ENCODE measurements around the gene GALNTL6.

The GALNTL6 gene

DNA sequence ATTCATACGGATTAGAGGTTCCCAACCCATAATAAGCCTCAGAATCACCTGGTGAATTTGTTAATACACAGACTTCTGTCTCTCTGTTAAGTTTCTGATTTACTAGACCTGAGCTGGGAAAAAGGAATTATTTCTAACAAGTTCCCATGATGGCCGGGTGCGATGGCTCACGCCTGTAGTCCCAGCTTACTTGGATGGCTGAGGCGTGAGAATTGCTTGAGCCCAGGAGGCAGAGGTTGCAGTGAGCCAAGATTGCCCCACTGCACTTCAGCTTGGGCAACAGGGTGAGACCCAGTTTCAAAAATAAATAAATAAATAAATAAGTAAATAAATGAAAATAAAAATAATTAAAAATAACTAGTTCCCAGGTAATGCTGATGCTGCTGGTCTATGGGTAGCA, 412.3 kb downstream of the GALNTL6 start:
- DNase-seq: no peak

DNA sequence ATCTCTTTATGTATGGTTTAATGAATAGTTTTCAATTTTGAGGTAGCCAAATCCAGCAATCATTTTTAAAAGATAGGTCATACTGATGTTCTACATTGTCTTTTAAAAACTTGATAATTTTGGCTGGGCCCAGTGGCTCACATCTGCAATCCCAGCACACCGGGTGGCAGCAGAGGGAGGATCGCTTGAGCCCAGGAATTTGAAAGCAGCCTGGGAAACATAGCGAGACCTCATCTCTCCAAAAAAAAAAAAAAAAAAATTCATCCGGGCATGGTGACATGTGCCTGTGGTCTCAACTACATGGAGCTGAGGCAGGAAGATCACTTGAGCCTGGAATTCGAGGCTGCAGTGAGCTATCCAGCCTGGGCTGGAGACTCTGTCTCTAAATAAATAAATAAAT, 419.8 kb downstream of the GALNTL6 start:
- DNase-seq: peak; percentile 1

DNA sequence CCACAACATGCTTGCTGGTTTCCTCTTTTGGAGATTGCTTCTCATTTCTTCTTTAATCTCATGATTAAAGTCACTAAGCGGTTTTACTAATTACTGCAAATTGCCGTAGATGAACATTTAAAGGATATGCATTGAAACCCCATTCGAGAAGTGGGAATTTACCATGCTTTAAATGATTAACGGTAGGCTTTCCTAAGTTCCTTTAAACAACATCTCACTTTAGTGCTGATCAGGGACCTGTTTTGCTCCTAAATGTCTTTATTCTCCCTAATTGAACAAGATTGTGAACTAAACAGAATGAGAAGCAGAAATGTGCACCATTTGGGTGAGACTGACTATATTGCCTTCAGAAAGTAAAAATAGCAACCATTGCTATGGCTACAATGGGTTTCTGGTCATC, 430.3 kb downstream of the GALNTL6 start:
- DNase-seq: no peak

DNA sequence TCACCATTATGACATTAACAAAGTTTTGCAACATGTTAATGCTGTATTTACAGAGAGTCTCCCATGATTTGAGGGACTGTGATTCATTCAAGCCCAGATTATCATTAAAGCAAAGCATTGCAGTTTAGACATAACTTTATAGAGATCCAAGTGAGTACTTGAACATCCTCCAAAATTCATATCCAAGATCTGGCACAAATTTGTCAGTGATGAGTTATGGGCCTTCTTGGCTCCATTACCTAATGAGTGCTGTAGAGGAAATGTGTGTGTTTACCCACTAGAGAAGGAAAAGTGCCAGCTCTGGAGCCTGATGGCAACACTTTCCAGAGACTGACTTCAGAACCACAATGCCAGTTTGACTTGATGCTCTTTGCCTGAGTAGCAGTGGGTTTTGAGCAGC, 432.3 kb downstream of the GALNTL6 start:
- DNase-seq: peak; percentile 5

DNA sequence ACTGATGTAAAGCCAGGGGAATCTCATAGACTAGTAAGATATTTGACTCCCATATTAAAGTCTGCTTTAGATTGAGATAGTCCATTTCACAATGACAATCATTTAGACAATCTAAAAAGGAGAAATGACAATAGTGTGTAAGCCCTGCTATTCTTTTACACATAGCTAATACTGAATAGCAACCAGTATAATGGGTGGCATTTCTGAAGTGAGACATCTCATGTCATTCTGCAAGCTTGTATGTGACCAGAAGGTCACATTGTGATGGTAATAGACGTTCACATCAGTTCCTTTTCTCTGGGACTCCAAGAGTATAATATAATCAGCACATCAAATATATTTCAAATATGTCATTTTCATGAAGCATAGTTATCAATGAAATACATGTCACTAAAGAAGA, 440.2 kb downstream of the GALNTL6 start:
- no peak for DNase-seq

DNA sequence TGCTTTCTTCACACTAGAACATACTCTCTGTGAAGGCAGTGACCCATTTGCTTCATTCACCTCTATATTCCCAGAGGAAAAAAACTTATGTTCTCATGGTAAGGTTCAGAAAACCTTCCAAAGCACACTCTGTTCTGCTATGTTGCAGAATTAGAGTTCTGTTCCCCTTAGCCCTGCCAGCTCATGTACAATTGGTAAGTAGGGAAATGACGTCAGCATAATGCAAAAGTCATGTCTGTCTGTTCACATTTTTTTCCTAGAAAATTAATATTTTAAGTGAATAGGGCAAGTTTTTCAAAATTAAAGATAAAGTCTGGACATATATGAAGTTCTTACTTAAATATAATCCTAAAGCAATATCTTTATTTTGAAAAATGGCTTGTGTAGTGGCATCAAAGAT, 443.6 kb downstream of the GALNTL6 start:
- no peak for DNase-seq

DNA sequence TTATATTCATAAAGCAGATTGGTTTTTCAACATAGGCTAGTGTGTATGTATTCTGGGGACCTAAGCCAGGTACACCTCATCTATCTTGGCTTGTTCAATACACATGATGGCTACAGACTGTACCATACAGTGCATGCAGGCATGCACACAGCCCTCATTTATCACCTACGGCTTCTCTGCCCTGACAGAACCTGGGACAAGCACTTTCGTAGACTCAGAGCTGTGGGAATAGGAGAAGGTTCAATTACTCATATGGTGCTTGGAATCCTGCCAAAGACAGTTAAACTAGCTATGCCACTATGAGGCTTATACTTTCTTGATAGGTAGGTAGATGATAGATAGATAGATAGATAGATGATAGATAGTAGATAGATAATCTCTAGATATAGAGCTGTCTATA, 457.2 kb downstream of the GALNTL6 start:
- DNase-seq: peak; percentile 4

DNA sequence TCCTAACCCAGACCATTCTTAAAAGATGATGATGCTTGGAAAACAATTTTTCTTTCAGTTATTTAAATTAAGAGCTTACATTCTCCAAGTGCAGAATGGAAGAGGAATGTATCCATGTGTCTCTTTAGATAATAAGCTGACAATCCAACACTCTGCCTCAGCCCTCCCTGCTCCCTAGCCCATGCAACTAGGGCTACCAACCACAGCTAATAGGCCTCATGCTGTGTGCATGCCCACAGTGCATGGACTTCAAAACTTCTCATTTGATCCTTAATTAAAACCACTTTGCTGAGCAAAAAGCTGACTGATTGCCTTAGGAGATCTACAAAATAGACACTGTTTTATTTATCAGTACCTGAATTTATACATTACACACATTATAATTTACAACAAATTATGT, 473.9 kb downstream of the GALNTL6 start:
- DNase-seq: peak; percentile 48

DNA sequence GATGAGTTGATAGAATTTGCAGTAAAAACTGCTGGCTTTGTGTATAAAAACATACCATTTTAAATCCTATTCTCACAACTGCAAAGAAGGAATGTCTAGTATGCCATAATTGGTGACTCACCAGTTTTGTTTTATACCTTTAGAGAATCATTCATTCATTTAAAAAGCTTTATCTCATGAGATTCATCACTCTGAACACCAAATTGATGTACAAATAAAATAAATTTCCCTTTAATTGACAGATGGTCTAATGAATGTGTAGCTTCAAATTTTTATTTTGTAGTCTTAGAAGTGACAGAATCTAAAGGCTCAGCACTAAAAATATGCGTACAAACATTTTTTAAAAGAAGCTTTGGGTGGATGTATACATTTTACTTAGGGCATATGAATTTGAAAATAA, 492.5 kb downstream of the GALNTL6 start:
- DNase-seq: no peak

DNA sequence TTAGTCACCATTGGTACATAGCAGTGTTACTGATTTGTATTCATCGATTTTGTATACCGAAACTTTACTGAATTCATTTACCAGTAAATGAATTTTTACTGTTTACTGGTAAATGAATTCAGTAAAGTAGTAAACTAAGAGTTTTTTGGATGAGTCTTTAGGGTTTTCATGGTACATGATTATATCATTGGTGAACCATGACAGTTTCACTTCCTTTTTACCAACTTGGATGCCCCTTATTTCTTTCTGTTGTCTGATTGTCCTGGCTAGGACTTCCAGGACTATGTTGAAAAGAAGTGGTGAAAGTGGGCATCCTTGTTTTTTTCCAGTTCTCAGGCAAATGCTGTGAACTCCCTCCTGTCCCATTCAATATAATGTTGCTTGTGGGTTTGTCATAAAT, 494.9 kb downstream of the GALNTL6 start:
- no peak for DNase-seq

DNA sequence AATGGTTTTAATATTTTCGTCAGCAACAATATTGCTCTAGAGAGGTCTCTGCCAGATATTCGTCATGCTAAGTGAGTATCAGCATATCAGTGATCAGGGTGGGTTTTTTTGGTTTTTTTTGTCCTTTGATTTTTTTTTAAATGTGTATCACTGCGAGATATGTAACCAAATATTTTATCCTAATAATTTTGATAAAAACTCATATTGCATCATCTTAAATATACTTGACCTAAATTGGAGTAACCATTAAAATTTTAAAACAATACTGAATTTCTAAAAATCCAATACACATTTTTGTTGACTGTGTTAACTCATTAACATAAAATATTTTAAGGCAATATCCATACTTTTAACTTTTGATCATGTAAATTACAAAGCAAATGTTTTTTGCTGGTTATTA, 498.5 kb downstream of the GALNTL6 start:
- no peak for DNase-seq

DNA sequence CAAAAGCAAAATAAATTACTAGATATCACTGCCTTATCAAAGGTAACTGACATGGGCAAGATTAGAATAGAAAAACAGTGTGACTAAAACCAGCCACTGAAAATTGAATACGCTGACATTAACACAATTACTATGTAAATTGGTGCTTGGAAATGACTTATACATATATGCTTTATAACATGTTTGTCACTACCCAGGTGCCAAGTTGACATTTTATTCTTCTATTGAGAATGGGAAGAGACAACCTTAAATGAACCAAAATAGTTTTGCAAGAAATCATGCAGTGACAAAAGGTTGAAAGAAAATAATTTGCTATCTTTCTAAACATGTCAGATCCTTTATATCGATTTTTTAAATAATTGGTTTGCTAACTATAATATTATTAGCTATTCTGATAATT, 510.1 kb downstream of the GALNTL6 start:
- DNase-seq: no peak

DNA sequence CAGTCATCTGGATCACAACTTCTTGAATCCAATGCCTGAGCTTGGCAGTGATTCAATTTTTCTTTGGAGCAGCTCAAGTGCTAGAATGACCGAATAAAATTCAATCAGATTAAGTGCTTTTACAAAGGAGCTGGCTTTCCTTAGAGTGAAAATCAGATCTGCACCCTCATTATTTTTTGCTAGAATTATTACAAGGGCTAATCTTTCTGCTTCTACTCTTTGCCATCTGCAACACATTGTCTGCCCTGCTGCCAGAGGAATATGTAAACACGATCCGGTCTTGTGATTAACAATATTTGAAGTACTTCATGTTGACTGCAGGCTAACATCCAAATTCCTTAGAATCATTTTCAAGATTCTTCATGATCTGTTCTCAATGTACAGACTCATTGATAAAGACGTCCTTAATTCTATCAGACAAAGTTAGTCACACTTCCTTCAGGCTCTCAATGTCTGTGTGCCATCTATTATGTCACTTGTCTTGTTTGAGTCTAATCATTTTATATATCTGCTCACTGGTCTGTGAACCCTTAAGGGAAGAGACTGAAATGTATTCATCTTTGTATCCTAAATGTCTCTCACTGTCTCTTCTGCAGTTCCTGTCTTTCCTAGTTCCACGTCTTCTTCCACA, 531.2 kb downstream of the GALNTL6 start:
- DNase-seq: no peak

DNA sequence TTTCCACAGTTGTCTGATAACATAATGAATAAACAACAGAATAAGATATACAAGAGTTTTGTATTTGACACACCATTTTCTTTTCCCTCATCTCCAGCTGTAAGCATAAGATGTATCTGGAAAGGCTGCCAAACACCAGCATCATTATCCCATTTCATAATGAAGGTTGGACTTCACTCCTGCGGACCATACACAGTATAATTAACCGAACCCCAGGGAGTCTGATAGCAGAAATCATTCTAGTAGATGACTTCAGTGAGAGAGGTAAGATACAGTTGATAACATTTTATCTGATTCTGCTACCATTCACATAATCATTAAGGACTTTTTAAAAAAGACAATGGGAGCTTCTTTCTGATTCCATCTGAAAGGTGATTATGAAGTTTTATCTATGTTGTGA, 535.2 kb downstream of the GALNTL6 start:
- DNase-seq: no peak

DNA sequence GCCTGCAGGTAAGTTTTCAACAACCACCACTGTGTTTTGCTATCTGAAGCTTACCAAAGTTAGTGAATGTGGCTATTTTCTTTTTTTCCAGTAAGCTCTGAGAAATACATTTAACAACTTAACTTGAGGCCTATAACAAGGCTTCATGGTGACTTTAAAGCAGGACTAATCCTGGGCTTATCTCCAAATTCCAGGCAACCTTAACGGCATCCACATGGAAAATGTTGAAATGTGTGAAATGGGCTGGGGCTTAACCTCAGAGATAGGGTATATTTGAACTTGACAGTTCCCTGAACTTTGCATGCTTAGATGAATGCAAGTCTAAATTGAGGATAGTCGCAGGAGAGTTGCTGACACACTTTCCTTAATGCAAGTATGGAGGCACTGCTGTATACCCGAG, 539.2 kb downstream of the GALNTL6 start:
- DNase-seq: no peak

DNA sequence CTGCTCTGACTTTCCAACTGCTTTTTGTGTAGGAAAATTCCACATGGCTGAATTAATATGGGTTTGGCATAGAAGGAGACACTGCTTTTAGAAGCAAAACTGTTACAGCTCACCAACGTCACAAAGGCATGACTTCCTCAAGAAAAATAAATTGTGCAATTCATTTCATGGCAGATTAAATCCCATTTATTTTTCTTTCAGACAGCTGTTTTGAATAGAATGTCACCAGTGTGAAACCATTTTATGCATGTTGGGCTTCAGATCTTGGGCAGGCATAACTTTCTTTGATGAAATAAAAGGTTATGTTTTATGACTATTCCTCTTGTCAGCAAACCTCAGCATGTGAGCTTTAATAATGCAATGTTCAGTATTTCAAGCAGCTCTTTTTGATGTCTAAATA, 542.8 kb downstream of the GALNTL6 start:
- DNase-seq: peak; percentile 31

DNA sequence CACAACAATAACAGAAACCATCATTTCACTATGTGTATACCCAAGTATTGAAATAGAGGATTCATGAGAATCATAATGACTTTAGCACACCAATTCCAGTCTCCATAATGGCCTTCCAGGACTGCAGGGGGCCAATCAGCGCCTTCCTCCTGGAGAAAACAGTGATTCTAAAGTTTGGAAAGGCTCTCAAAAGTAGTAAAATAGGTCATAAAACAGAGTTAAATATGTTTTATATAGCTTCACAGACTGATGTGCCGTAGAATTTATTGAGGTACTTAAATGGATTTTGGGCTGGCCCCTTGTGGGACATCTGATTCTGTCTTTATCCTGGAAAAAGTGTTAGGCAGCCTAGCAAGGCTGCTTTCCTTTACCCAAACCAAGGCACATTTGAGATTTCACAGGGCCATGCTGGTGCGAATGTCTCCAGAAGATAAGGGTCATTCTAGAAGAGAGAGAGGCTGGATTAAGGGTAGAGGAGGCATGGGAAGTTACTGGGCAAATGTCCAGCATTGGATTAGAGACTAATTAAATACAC, 543.9 kb downstream of the GALNTL6 start:
- no peak for DNase-seq

DNA sequence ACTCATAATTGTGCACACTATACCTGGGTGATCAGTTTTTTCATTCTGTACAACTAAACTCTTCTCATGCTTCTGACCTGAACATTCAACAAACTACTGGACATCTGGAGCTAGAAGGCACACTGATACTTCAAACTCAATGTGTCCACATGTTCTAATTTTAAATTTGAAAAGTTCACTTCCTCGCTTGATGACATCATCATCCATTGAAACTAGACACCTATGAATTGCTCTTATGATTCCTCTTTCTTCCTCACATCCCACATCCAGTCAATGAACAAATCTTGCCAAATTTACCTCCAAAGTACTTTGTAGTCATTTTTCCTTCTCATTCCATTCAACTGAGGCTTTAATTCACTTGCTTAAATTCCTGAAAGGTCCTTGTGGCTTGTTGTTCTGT, 549.4 kb downstream of the GALNTL6 start:
- DNase-seq: no peak

DNA sequence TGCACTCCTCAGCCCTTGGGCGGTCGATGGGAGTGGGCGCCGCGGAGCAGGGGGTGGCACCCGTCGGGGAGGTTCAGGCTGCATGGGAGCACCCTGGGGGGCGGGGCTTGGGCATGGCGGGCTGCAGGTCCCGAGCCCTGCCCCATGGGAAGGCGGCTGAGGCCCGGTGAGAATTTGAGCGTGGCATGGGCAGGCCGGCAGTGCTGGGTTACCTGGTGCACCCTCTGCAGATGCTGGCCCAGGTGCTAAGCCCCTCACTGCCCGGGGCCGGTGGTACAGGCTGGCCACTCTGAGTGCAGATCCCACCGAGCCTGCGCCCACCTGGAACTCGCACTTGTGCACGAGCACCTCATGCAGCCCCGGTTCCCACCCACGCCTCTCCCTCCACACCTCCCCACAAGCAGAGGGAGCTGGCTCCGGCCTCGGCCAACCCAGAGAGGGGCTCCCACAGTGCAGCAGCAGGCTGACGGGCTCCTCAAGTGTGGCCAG, 556.3 kb downstream of the GALNTL6 start:
- DNase-seq: no peak

DNA sequence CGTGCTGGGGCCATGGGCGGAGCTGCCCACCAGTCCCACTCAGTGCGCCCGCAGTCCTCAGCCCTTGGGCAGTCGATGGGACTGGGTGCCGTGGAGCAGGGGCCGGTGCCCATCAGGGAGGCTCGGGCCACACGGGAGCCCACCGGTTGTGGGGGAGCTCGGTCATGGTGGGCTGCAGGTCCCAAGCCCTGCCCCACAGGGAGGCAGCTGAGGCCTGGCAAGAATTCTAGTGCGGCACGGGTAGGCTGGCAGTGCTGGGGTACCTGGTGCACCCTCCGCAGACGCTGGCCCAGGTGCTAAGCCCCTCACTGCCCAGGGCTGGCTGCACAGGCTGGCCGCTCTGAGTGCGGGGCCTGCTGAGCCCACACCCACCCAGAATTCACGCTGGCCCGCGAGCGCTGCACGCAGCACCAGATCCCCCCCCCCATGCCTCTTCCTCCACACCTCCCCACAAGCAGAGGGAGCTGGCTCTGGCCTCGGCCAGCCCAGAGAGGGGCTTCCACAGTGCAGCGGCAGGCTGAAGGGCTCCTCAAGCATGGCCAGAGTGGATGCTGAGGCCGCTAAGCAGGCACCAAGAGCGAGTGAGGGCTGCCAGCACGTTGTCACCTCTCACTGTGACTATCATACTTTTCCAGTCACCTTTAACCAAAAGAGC, 564.4 kb downstream of the GALNTL6 start:
- DNase-seq: no peak

DNA sequence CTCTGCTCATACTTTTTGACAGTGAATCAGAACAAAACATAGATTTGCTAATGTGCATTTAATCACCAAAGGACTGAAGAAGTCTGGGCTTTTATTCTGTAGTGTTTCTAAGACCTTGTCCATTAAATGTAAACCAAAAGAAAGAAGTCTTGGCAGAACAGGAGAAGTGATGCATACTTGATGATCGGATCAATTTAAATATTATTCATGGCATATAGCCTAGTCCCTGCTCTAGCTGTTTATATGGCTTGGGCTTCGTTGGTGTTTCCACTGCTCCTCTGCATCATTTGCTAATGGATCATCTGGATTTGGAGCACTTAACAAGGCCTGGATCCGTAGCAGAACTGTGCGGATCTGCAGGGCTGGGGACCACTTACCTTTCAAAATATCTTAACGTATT, 566.6 kb downstream of the GALNTL6 start:
- DNase-seq: no peak

DNA sequence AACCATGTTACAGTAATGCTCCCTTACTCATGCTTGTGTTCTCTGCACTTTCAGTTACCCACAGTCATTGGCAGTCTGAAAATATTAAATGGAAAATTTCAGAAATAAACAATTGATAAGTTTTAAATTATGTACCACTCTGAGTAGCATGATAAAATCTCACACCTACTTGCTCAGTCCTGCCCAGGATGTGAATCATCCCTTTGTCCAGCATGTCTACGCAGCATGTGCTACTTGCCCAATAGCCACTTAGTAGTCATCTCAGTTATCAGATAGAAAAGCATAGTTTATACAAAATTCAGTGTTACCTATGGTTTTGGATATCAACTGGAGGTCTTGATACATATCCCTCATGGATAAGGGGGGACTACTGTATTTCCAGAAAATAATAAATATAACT, 577.1 kb downstream of the GALNTL6 start:
- DNase-seq: no peak

DNA sequence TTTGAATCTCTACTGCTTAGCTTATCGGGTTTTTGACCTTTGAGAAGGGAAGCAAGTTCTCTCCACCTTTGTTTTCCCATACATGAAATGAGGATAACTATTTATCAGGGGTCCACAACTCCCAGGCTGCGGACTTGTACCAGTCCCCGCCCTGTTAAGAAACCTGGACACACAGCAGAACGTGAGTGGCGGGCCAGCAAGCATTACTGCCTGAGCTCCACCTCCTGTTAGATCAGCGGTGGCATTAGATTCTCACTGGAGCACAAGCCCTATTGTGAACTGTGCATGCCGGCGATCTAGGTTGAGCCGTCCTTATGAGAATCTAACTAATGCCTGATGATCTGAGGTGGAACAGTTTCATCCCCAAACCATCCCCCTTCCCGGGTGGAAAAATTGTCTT, 579.5 kb downstream of the GALNTL6 start:
- no peak for DNase-seq

DNA sequence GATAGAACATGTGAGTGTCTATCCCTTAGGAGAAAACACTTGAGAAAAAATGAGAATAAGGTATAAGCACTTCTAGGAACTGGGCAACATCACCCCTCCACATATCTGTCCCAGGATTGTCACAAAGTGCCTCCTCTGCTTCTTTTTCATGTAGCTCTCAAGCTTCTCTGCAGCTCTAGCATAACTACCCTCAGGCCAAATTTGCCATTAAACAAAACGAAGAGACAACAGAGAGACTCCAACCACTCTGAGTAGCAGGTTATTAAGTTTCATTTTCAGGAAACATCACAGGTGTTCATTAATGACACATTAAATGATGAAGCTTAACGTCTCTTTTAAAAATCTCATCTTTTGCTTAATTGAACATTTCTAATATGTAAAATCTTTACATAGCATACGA, 580.0 kb downstream of the GALNTL6 start:
- no peak for DNase-seq

DNA sequence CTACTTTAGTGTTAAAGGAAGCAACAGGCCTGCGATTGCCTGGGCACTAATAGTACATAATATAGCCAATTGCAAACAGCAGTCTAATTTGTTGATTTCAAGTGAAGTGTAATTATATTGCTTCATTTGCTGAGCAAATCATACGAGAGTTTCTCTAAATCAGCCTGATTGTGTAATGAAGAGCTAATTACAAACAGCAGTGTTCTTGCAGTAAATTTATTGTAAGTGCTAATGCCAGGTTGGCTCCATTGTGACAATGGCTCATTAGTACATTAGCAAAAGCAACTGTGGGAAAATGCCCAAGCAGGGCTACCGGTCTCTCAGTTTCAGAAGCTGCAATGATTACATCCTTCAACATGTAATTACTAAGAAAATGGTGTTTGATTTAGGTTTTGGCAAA, 591.5 kb downstream of the GALNTL6 start:
- DNase-seq: no peak

Data from fibroblast of skin of back (primary cell).